ENCODE measurements around the gene NIT2.
"Not testable (repeated sequence)": the region's sequence is repeated elsewhere in the genome, so short reads cannot be mapped to it uniquely, and the experiment has no call there.

Gene NIT2

GRCh38 chr3:100338911-100339310 is 4.4 kb downstream of the NIT2 start:
- DNase-seq (ENCODE audit: low read depth): no peak

DNA sequence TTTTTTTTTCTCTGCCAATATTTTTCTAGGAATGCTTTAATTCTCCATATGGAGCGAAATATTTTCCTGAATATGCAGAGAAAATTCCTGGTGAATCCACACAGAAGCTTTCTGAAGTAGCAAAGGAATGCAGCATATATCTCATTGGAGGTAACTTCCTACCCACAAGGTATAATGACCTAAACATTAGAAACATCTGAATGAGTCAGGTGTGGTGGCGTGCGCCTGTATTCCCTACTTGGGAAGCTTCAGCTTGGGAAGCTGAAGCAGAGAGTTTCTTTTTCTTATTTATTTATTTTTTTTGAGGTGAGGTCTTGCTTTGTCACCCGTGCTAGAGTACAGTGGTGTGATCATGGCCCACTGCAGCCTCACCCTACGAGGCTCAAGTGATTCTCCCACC is 5.2 kb downstream of the NIT2 start:
- no peak for DNase-seq (ENCODE audit: low read depth)

DNA sequence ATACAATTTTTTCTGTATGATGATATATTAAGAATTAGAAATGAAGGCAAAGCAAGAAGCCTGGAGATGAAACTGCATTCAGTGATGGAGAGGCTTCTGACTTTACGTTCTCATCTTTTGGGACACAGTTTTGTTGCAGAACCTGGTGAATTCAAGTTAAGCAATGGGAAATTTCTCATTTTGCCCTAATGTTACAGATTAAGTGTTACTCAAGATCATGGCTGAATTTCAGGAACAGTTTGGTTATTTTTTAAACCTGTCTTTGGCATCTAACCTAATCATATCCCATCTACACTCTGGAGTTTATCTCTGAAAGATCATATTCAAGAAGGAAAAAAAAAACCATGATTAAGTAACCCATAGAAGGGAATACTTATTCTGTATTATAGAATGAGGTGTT is 6.0 kb downstream of the NIT2 start:
- DNase-seq (ENCODE audit: low read depth): no peak

- no peak for DNase-seq (ENCODE audit: low read depth)
These were observed 14.2 kb downstream of the NIT2 start for GRCh38 chr3:100348727-100349126.

- not testable (repeated sequence) for DNase-seq (ENCODE audit: low read depth)
These were observed 17.2 kb downstream of the NIT2 start for GRCh38 chr3:100351770-100352169.

- DNase-seq (ENCODE audit: low read depth): no peak
These were observed 18.0 kb downstream of the NIT2 start for GRCh38 chr3:100352296-100353231.

DNA sequence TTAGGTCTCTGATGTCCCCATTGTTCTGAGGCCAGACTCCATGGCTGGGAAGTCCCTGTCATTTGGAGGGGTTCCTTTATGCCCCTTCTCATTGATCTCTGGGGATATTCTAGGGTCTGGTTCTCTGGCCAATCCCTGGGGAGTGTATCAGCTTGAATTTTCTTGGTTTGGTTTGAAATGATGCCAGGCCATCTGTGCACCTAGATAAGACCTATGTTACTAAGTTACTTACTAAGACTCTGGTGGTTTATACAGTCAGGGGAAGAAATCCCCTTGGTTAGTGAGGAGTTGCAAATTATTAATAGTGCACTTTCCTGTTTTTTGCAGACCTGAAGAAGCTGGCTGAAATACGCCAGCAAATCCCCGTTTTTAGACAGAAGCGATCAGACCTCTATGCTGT is 20.3 kb downstream of the NIT2 start:
- DNase-seq (ENCODE audit: low read depth): no peak

DNA sequence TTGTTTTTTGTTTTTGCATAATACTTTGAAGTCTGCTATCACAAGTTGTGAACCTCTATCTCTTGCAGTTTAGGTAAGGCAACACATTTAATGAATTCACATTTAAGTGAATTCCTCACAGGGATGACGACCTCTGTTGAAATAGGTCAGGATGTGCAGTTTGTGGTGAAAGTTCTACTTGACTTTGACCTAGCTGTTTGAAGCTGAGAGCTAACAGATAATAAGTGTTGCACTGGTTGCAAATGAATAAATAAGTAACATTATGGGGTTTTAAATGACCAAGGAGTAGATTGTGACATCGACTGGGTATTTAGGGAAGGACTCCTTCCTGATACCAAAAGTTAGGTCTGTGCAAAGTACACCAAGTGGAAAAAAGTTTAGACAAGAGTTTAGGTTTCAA is 23.9 kb downstream of the NIT2 start:
- no peak for DNase-seq (ENCODE audit: low read depth)

DNA sequence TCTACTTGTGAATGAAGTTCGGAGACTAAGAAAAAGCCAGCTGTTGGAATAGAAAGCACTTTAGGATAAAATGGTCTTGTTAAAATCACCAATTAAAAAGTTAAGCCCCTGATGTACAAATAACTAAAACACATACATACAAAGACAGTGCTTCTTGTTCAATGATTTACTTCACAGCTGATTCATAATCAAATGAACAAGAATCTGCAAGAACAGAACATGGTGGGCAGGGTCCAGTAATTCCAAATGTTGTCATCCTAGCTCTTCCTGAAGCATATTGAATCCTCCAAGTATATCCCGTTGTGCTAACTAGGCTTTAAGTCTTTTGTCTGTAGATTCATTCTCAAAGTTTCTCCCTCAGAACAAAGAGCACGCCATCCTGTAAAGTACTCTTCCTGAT is 24.5 kb downstream of the NIT2 start:
- no peak for DNase-seq (ENCODE audit: low read depth)

DNA sequence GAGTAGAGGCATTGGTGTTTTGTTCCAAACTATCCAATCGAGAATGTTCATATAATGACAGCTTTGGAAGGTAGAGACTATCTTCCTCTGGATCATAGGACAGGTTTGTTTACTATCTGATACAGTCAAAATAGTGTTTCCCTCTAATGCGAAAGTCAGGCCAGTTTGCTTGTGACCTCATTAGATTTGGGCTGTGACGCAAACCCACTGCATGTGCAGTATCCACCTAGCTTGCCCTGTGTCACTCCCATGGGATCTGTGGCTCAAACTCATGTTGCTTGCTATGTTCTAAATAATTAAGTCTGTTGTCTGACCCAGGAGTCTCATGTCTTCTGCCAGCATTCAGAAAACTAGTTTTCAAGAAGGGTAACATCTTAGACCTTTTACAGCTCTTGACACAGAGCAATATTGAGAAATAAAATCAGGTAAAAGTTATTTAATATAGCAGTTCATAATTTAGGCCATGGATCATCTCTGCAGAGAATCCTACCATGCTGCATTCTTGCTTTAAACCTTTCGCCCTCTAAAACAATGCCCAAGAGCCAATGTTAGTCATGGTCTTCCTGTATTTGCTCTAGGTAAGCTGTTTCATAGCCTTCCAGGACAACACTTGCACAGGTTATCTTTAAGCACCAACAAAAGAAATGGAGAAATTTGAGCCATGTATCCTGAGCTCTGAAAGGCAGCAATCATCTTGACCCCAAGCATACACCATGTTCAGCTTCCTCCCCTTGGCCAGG is 26.4 kb downstream of the NIT2 start:
- no peak for DNase-seq (ENCODE audit: low read depth)

GRCh38 chr3:100361897-100362296 is 27.3 kb downstream of the NIT2 start:
- DNase-seq (ENCODE audit: low read depth): no peak

DNA sequence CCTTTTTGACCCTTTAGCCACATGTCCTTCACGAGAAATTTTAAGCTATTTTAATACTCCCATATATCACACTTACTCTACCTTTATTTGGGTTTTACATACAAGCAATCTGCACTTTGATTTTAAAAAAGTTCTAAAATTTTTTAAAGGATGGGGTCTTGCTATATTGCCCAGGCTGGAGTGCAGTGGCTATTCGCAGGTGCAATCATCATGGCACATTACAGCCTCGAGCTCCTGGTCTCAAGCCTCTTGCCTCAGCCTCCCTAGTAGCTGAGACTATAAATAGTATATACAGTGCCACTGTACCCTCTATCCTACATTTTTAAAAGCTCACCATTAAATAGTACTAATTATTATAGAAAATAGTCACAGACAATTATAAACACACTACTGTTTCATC is 29.9 kb downstream of the NIT2 start:
- DNase-seq (ENCODE audit: low read depth): no peak

DNA sequence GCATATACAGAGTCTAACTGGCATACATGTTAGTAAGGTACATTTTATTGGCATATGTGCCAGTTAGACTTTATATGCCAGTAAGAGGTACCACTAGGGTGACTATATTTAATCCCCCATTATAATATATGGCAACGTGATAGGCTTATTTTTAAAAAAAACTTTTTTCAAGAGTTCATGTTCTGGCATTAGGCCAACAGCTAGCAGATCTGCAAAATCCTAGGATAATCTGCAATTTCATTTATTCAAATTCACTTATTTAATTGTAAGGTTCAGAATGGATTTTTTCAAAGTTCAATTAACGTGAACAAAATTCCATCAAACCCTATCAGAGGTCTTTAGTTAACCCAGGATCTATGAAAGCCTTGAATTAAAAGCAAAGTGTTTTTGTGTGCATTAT is 31.9 kb downstream of the NIT2 start:
- no peak for DNase-seq (ENCODE audit: low read depth)

- DNase-seq (ENCODE audit: low read depth): no peak
These were observed 33.9 kb downstream of the NIT2 start for GRCh38 chr3:100368441-100368840.

DNA sequence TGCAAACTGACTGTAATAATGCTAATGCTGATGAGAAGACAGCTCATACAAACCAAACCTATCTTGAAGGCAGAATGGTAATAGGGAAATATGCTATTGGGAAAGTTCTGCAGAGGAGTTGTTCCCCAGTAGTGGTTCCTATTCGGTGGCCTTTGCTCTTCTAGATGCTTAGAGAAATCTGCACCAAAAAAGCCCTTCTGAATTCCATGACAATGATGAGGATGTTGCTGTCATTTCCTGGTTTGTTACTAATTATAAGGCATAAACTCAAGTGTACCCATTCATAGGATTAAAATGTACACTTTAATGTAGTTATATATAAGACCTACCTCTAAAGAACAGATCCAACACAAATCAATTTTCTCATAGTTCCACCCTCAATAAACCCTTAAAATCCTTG is 36.2 kb downstream of the NIT2 start:
- DNase-seq (ENCODE audit: low read depth): no peak

DNA sequence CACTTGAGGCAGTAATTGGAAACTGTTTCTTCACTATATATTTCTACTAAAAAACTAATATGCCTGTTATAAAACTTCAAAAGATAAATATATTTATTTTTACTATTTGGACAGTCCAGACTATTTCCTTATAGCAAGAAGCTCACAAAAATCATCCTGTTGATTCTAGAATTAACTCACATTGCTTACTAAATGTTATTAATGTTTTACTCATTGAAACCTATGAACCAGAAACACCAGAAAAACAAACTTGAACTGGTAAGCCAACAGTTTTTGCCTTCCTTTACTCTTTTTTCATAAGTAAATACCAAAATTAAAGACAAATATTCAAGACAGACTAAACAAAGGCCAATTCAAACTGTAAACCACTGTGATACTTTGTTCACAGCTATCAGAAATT is 40.0 kb downstream of the NIT2 start:
- DNase-seq (ENCODE audit: low read depth): no peak

DNA sequence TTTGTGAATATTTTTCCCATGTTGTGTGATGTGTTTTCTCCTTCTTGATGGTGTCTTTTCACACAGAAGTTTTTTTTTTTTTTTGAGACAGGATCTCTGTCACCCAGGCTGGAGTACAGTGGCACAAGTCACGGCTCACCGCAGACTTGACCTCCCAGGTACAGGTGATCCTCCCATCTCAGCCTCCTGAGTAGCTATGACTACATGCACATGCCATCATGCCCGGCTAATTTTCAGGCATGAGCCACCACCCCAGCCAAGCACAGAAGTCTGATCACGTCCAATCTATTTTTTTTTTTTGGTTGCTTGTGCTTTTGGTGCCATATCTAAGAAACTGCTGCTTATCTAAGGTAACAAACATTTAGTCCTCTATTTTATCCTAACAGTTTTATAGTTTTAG is 41.7 kb downstream of the NIT2 start:
- DNase-seq (ENCODE audit: low read depth): no peak

GRCh38 chr3:100384733-100385525 is 50.4 kb downstream of the NIT2 start:
- DNase-seq (ENCODE audit: low read depth): no peak

- no peak for DNase-seq (ENCODE audit: low read depth)
These were observed 52.0 kb downstream of the NIT2 start for GRCh38 chr3:100386437-100387074.

GRCh38 chr3:100389025-100389424 is 54.5 kb downstream of the NIT2 start:
- no peak for DNase-seq (ENCODE audit: low read depth)

DNA sequence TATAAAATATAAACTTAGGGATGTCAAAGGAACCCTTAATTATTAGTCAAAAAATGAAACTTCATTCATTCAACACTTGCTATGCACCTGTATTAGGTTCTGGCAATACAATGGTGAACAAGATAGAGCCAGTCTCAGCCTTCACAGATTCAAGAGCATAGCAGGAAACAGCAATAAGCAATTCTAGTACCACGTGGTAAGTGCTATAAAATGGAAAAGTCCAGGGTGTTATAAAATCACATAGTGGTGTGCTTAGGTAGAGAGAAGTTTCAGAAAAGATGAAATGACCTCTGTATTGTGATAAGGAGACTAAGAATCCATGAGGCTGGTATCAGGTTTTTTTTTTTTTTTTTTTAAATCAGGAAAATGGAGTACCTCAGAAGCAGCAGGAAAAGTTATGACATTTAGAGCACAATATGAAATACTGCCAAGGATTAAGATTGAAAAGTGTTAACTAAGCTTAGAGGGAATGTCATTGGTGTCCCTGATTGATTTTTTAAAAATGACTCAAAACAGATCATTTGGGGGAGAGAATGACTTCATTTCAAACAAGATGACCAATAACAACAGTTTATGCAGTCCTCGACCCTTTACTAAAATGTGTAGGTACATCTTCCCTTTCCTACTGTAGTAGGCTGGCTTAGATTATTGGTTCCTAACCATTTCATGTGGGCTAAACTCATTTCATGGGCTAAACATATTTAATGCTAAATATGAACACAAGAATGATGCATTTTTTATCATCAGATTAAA is 61.3 kb downstream of the NIT2 start:
- no peak for DNase-seq (ENCODE audit: low read depth)

All from T-helper 22 cell (primary cell).